ENCODE data around the gene IRX4. TPM values are rescaled to one million over a fixed set of nuclear protein-coding genes. Genes with fewer than 3 reads are reported as not detected.

Gene IRX4
- total RNA-seq, 1 donor from 2014 or later, result not detected

- Histone ChIP-seq H3K27me3 (no peaks in the 10 kb centered on the region), H3K4me3 (no peak overlapping the region), H3K36me3 (no peaks in the 10 kb centered on the region), H3K9me3 (no peaks in the 10 kb centered on the region), H3K27ac (no peak overlapping the region), H3K4me1 (no peaks in the 10 kb centered on the region)
- no peak for DNase-seq
- ATAC-seq, result no peak
- no peak for TF ChIP-seq CTCF (IDR thresholded peaks at IDR 0.05)
- intact Hi-C loops (cut with DNase I), result no loop called here
Measured at GRCh38 chr5:1911773-1912235, 29.1 kb upstream of the IRX4 start.

GRCh38 chr5:1910861-1911772 lies 28.4 kb upstream of the IRX4 start:
- intact Hi-C loops (cut with DNase I), result no loop called here
- Histone ChIP-seq H3K36me3 (no peaks in the 10 kb centered on the region), H3K27me3 (no peaks in the 10 kb centered on the region), H3K4me1 (no peaks in the 10 kb centered on the region), H3K4me3 (no peak overlapping the region), H3K9me3 (no peaks in the 10 kb centered on the region), H3K27ac (no peak overlapping the region)
- DNase-seq, result no peak
- no peak for TF ChIP-seq CTCF (IDR thresholded peaks at IDR 0.05)
- no peak for ATAC-seq

GRCh38 chr5:1910081-1910760 lies 27.5 kb upstream of the IRX4 start:
- intact Hi-C loops (cut with DNase I), result no loop called here
- no peak for TF ChIP-seq CTCF (IDR thresholded peaks at IDR 0.05)
- ATAC-seq (peak; percentile 20), DNase-seq (no peak)
- Histone ChIP-seq H3K27me3 (no peaks in the 10 kb centered on the region), H3K4me1 (no peaks in the 10 kb centered on the region), H3K4me3 (no peak overlapping the region), H3K36me3 (no peaks in the 10 kb centered on the region), H3K27ac (no peak overlapping the region), H3K9me3 (no peaks in the 10 kb centered on the region)

- Histone ChIP-seq H3K4me1 (no peaks in the 10 kb centered on the region), H3K9me3 (no peaks in the 10 kb centered on the region), H3K27me3 (no peaks in the 10 kb centered on the region), H3K27ac (no peak overlapping the region), H3K36me3 (no peaks in the 10 kb centered on the region), H3K4me3 (no peak overlapping the region)
- DNase-seq, result no peak
- no peak for ATAC-seq
- TF ChIP-seq CTCF (IDR thresholded peaks at IDR 0.05), result no peak
- intact Hi-C loops (cut with DNase I), result no loop called here
Measured at GRCh38 chr5:1909346-1909985, 26.7 kb upstream of the IRX4 start.

- intact Hi-C loops (cut with DNase I), result no loop called here
- Histone ChIP-seq H3K27me3 (no peaks in the 10 kb centered on the region), H3K36me3 (no peaks in the 10 kb centered on the region), H3K4me1 (no peaks in the 10 kb centered on the region), H3K9me3 (no peaks in the 10 kb centered on the region), H3K27ac (no peak overlapping the region), H3K4me3 (no peak overlapping the region)
- no peak for DNase-seq
- ATAC-seq, result no peak
- TF ChIP-seq CTCF (IDR thresholded peaks at IDR 0.05), result no peak
Measured at GRCh38 chr5:1908931-1909330, 26.2 kb upstream of the IRX4 start.

Measured in upper lobe of right lung (tissue), 1 donor.